ENCODE results near the gene SPATA7.
"Not testable (repeated sequence)": the region's sequence is repeated elsewhere in the genome, so short reads cannot be mapped to it uniquely, and the experiment has no call there.

Gene SPATA7, protein sequence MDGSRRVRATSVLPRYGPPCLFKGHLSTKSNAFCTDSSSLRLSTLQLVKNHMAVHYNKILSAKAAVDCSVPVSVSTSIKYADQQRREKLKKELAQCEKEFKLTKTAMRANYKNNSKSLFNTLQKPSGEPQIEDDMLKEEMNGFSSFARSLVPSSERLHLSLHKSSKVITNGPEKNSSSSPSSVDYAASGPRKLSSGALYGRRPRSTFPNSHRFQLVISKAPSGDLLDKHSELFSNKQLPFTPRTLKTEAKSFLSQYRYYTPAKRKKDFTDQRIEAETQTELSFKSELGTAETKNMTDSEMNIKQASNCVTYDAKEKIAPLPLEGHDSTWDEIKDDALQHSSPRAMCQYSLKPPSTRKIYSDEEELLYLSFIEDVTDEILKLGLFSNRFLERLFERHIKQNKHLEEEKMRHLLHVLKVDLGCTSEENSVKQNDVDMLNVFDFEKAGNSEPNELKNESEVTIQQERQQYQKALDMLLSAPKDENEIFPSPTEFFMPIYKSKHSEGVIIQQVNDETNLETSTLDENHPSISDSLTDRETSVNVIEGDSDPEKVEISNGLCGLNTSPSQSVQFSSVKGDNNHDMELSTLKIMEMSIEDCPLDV

DNA sequence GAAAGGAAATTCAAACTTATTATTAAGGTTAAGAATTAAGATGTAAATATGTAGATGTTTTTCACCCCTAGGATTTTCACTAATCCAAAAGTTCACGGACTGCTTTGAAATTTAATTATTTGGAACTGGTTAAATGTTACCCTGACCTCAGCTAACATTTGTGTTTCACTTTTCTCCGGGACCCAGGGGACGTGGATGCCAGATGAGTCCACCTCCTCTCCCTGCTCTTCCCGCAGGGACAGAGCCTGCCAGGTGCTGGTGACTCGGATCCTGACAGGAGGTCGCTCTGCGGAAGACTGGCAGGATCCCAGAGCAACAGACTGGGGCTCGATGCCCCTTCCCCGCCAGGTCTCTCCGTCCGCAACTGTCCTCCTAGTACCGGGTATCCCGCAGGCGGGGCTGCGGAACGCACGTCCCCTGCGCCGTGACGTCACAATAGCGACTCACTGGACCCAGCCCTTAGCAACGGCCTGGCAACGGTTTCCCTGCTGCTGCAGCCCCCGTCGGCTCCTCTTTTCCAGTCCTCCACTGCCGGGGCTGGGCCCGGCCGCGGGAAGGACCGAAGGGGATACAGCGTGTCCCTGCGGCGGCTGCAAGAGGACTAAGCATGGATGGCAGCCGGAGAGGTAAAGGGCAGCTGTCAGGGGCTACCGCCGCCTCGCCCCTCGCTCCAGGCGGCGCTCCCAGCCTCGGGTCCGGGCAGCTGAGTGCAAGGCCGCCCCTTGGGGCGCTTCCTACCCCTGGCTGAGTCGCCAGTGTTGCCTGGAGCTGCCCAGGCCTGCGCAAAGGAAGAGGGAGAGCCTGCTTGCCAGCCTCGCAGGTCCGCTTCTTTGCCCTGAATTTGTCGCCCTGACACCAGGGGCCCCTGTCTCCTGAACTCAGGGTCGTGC, at the start of gene SPATA7:
TSS of gene SPATA7 (plus strand) at position 446 of the 890 bp plus-strand sequence. CDS start at position 608, 162 bp downstream.
- peak; percentile 73 for DNase-seq (ENCODE audit: low read depth)

DNA sequence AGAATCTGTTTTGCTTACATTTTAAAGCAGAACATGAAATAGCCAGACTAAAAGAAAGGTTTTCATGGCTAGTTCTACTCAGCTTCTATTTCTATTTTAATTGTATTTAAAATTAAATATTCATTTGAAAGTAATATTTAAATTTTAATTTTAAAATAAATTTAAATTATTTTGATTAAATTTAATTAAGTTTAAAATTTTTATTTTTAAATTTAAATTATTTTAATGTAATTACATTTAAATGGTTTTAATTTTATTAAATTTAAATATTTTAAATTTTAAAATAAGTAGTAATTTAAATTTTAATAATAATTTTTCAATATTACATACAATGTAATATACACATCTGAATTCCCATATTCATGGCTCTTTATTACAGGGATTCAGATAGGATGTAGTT, 45.1 kb upstream of the SPATA7 start:
- no peak for DNase-seq (ENCODE audit: low read depth)

DNA sequence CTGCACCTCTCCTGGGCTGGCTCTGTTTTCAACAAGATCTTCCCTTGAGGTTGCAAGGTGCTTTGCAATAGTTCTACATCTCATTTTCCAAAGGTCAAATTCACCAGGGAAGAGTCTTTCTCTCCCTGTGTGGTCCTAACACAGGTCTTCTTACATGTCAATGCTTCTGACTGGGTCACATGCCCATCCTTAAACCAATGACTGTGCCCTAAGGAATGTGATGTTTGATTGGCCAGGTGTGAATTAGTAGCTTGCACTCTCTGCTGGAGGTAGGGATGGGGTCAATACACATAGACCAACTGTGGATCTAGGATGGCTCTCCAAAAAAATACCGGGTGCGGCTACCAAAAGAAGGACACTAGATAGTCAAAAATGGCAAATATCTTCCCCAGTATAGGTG, 42.5 kb upstream of the SPATA7 start:
- DNase-seq (ENCODE audit: low read depth) = no peak

DNA sequence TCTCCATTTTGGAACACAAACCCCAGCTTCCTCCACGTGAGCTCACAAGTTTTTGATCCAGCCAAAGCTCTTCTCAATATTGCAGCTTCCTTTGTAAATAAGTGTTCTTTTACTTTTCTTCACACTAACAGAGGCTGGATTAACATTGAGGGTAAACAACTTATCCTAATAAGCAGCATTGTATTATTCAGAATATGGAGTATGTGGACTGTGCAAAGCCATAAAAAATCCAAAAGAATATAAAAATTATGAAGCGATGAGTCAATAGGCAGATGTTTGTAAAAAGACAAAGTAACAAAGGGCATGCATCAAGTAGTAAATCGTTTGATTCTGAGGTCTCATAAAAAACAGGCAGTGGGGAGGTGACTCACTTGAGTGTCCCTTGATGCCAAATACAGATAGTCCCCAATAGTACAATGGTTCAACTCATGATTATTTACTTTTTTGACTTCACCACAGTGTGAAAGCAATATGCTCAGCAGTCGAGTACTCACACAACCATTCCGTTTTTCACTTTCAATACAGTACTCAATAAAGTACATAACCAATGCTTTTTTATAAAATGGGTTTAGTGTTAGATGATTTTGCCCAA, 39.3 kb upstream of the SPATA7 start:
- no peak for DNase-seq (ENCODE audit: low read depth)

DNA sequence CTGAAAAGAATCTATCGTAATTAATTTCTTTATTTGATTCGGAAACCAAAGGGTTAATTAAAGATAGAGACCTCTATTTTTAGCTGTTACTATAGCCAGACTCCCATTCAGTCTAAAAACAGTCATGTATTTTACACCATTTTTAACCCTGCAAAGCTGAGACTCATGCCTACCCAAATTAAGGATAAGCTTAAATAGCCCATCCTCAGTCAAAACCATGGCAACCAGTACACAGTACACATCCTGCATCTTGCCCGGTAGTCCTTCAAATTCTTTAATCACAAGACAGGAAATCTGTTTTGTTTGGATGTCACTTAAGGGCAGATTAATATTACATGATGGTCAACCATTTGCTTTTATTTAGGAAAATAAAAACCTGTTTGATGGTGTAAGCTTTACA, 36.9 kb upstream of the SPATA7 start:
- DNase-seq (ENCODE audit: low read depth) = no peak

DNA sequence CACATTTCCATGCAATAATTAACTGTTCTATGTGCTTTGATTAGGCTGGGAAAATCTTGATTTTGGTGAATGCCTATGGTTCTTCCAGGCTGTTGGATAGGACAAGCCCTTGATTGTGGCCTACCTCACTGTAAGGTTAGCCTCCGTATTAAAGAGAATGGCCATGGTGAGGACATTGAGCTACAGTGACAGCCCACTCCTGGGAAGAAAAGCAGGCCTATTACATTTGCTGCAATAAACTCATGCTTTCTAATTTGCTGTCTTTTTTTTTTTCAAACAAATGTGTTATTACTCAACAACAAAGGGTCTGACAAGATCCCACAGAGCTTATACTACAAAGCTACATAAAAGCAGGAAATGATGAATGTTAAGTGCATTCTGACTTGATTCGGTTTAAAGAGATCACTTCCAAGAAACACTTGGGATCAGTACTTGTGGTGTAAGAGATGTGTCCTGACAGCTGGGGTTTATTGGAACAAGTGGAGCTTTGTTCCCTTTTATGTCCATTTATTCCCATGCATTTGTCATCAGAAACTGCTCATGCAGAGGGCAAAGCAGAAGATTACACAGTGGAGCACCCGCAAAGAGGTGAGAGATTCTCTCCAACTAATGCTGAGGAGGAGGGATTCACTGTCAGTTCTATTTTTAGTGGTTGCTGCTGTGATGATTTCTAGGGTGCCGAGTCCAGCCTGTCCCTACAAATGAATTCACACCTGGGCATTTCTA, 33.3 kb upstream of the SPATA7 start:
- DNase-seq (ENCODE audit: low read depth) = no peak

DNA sequence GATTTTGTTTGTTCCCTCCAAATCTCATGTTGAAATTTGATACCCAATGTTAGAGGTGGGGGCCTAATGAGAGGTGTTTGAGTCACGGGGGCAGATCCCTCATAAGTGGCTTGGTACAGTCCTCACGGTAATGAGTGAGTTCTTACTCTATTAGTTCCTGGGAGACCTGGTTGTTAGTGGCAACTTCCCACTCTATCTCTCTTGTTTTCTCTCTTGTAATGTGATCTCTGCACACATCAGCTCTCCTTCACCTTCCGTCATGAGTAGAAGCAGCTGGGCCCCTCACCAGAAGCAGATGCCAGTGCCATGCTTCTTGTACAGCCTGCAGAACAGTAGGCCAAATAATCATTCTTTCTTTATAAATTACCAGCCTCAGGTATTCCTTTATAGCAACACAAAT, 32.8 kb upstream of the SPATA7 start:
- no peak for DNase-seq (ENCODE audit: low read depth)

DNA sequence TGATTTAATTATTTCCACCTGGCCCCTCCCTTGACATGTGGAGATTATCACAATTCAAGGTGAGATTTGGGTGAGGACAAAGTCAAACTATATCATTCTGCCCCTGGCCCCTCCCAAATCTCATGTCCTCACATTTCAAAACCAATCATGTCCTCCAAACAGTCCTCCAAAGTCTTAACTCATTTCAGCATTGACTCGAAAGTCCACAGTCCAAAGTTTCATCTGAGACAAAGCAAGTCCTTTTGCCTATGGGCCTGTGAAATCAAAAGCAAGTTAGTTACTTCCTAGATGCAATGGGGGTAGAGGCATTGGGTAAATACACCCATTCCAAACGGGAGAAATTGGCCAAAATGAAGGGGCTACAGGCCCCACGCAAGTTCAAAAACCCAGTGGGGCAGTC, 31.1 kb upstream of the SPATA7 start:
- DNase-seq (ENCODE audit: low read depth) = no peak

DNA sequence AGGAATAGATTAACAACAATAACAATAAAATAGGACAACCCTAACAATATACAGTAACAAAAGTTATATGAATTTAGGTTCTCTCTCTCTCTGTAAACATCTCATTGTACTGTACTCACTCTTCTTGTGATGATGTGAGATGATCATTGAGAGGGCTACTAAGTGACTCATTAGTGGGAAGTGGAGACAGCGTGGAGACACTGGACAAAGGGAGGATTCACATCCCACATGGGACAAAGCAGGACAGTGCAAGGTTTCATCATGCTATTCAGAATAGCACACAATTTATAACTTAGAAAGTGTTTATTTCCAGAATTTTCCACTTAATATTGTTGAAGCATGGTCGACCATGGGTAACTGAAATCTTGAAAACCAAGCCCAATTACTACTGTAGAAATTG, 26.0 kb upstream of the SPATA7 start:
- DNase-seq (ENCODE audit: low read depth) = no peak

DNA sequence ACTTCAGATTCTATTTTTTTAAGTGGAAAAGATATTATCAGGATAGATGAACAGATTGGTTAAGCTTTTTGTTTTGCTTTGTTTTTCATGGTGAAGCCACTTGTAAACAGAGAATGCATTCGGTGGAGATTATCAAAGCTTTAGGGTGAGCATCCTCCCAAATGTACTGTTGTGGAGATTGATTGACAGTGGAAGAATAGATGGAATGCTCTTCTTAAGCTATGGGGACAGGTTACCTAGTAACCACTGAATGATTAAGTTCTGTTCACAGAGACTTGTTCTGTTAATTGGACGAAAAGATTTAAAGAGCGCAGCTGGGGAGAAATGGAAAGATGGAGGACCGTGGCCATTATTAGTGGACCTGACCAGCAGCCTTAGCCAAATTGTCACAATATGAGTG, 21.8 kb upstream of the SPATA7 start:
- no peak for DNase-seq (ENCODE audit: low read depth)

DNA sequence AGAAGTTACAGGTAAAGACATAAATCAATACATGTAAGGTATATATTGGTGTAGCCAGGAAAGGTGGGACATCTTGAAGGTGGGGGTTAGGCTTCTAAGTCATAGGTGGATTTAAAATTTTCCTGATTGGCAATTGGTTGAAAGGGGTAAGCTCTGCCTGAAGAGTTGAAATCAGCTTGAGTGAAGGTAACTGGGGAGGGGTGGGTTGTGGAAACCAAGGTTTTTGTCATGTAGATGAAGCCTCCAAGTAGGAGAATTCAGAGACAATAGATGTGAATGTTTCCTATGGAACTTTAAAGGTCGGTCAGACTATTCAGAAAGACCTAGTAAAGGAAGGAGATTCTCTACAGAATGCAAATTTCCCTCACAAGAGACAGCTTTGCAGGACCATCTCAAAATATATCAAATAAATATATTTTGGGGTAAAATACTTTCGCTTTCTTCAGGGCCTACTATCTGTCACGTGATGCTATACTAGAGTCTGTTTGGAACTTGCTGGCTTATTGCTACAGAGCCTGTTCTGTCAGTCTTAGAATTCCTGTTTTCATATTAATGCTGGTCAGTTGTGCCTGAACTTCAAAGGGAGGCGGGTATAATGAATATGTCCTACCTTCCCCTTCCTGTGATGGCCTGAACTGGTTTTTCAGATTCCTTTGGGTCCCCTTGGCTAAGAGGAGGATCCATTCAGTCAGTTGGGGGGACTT, 20.6 kb upstream of the SPATA7 start:
- no peak for DNase-seq (ENCODE audit: low read depth)

DNA sequence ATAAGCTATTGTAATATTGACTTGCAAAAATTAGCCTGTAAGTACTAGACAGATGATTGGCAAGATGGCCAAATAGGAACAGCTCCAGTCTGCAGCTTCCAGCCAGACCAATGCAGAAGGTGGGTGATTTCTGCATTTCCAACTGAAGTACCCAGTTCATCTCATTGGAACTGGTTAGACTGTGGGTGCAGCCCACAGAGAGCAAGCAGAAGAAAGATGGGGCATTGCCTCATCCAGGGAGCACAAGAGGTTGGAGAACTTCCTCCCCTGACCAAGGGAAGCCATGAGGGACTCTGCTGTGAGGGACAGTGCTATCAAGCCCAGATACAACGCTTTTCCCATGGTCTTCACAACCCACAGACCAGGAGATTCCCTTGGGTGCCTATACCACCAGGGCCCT, 16.0 kb upstream of the SPATA7 start:
- no peak for DNase-seq (ENCODE audit: low read depth)

DNA sequence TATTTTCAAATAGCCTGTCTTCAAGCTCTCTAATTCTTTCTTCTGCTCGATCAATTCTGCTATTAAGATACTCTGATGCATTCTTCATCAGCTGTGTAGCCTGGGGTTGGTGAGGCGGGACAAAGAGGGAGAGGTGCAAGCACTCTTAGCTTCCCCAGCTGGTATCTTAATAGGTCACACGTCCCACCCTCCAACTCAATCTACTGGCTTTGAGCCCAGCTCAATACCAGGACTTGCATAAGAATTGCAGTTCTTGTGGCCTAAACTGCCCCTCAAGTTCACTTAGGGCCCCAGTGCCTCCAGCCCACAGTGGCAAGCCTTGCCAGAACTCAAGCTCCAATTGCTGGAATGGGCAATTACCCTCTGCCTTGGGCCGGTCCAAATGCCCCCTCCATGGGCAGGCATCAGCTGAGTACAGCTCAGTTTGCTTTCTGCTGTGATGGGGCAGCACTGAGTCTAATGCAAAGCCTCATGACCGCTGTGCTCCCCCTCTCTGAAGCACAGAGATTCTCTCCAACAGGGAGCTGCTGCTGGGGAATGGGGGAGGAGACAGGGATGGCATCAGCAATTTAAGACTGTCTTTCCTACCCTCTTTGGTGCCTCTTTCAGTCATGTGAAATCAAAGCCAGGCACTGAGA, 5.6 kb upstream of the SPATA7 start:
- DNase-seq (ENCODE audit: low read depth) = no peak

DNA sequence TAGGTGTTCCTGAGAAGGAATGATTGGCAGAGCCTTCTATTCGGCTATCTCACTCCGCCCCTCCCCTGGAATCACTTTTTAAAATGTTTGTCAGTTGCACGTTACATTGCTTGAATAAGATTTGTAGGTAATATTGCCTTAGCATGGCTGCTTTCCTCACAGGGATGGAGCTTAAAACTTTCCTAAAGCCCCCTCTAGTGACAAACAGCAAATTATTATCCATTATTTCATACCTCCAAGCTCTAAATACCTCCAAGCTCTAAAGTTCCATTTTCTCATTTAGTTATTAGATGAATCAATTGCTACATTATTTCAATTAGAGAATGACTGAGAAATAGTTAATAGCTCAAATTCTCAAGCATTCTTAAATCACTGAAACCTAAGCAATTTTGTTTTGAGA, 5.1 kb upstream of the SPATA7 start:
- no peak for DNase-seq (ENCODE audit: low read depth)

DNA sequence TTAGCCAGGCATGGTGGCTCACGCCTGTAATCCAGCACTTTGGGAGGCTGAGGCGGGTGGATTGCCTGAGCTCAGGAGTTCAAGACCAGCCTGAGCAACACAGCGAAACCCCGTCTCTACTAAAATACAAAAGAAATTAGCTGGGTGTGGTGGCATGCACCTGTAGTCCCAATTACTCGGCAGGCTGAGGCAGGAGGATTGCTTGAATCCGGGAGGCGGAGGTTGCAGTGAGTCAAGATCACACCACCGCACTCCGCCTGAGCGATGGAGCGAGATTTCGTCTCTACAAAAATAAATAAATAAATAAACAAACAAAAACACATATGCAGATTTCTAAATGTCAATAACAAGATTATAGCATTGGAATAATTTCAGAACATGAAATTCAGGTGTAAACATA, 3.8 kb upstream of the SPATA7 start:
- not testable (repeated sequence) for DNase-seq (ENCODE audit: low read depth)

DNA sequence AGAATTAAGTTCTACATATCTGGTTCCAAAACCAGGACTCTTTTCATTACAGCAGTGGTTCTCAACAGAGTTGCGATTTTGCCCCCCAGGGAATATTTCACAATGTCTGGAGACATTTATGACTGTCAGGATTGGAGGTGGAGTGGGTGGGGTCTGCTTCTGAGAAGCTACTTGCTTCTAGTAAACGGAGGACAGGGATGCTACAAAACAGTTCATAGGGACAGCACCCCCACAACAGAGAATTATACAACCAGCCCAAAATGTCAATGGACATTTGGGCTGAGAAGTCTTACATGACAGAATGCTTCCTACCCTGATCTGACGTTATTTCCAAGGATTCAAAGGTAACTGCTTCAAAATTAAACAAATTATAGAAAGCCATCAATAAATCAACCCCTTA, 739 bp upstream of the SPATA7 start:
- no peak for DNase-seq (ENCODE audit: low read depth)

DNA sequence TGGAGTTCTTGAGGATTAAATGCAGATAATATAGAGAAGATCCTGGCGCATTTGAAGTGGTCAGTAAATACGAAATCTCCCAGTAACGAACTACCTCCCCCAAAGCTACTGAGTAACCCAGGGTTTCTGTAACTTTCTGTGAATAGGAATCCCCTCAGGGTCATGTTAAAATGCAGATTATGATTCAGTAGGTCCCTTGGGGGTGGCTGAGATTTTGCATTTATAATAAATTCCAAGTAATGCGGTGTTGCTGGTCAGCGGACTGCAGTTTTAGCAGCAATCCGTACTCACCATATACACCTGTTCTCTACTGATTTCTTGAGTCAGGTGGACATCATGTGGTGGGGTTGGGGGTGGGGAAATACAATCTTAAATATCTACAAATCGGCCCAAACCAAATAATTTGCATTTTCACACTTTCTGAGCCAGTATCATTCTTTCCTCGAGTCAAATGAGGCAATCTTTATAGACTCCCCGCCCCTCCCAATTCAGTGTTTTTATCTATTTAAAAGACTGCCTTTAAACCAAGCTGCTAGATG, 868 bp downstream of the SPATA7 start:
- DNase-seq (ENCODE audit: low read depth) = no peak

DNA sequence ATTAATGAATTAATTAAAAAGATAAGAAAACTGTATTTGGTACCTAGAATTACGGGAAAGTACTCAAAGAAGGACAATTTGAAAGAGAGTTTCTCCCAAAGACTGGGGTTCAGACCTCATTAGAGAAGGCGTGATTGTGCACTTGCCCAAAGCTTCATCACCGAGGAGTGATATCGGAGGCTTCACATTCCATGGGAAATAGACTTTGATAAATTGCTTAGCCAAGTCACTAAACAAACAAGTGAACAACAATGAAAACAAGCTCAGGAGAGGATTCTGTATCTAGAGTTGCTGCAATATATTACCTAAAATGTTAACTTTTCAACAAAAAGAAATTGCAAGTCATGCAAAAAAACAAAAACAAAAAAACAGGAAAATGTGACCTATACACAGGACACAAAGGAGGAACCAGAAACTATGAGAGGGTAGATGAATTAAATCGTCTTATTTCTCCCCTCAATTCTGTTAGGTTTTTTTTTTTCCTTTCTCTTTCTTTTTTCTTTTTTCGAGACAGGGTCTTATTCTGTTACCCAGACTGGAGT, 3.4 kb downstream of the SPATA7 start:
- DNase-seq (ENCODE audit: low read depth) = no peak

DNA sequence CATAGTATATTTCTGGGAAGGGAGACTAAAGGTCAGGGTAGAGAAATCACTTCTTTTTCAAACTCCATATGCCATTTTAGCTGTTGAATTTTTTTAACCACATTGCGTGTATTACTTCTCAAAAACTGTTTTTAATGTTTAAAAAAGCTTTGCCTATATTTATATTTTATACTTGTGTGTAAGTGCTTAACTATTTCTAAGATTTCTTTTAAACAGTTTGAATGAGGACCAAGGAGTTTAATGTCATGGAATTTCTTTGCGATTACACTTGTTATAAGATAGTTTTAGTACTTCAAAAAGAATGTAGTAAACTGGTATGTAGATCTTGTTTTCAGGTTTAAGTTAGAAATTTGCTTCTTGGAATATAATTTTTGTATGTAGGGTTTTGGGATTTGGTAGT, 7.2 kb downstream of the SPATA7 start:
- no peak for DNase-seq (ENCODE audit: low read depth)

DNA sequence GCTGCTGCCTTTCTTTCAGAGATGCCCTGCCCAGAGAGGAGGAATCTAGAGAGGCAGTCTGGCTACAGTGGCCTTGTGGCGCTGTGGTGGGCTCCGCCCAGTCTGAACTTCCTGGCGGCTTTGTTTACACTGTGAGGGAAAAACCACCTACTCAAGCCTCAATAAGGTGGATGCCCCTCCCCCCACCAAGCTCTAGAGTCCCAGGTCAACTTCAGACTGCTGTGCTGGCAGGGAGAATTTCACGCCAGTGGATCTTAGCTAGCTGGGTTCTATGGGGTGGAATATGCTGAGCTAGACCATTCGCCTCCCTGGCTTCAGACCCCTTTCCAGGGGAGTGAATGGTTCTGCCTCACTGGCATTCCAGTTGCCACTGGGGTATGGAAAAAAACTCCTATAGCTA, 25.6 kb downstream of the SPATA7 start:
- no peak for DNase-seq (ENCODE audit: low read depth)
